Right lobe of liver (tissue), 6 donors: ENCODE measurements around the gene PTPRK. TPM values are rescaled to one million over a fixed set of nuclear protein-coding genes. Genes with fewer than 3 reads are reported as not detected.
A peak's percentile ranks its signal among the peaks of the same experiment; 100 is the strongest.

Experiments
- ATAC-seq, 4 donors: fragments of 200-7000 bp; cut with Tn5 transposase; one replicate each; pipeline ENCODE4 v1.9.1; 2020; ENCODE audit warnings: mild to moderate bottlenecking in 4 of 4, moderate library complexity in 4 of 4
- DNase-seq, 3 donors: peaks; one replicate each; pipeline ENCODE4 v3.0.0-alpha.2; 2020
- H3K27ac ChIP-seq, 3 donors: fragments of 200-600 bp; one replicate each; pipeline ENCODE4 v1.8.0; 2022
- H3K27me3 ChIP-seq, 2 donors: fragments of 200-600 bp; one replicate each; pipeline ENCODE4 v1.8.0; 2022
- H3K36me3 ChIP-seq, 4 donors: fragments of 200-600 bp; sonication (generic) in 1 of 4; one replicate each; pipeline versions ENCODE4 v1.5.1 to v1.8.0; 2017 to 2022; ENCODE audit warnings: control low read depth in 1 of 4
- H3K4me1 ChIP-seq, 4 donors: fragments of 200-600 bp; sonication (generic) in 1 of 4; one replicate each; pipeline versions ENCODE4 v1.5.1 to v1.8.0; 2017 to 2022; ENCODE audit warnings: control low read depth in 1 of 4
- H3K4me3 ChIP-seq, 3 donors: fragments of 200-600 bp; one replicate each; pipeline ENCODE4 v1.8.0; 2022
- H3K9me3 ChIP-seq, 4 donors: fragments of 200-600 bp; sonication (generic) in 1 of 4; one replicate each; pipeline versions ENCODE4 v1.5.1 to v1.8.0; 2017 to 2022; ENCODE audit warnings: control low read depth in 1 of 4
- CTCF ChIP-seq, 4 donors: fragments of 200-600 bp in 3 of 4; fragments of 450-650 bp in 1 of 4; IDR thresholded peaks; one replicate each; pipeline versions ENCODE4 v1.5.1 to v1.8.0; 2016 to 2022; ENCODE audit warnings: antibody characterized with exemption in 4 of 4, mild to moderate bottlenecking in 2 of 4
- POLR2A ChIP-seq: fragments of 450-650 bp; IDR thresholded peaks from one replicate; pipeline ENCODE4 v1.6.1; 2017; ENCODE audit warnings: antibody characterized with exemption, mild to moderate bottlenecking
- WGBS: methylation state at CpG from one replicate; pipeline ENCODE4 v1.1.6; 2018; ENCODE audit warnings: low coverage, low lambda C conversion rate; ENCODE audit not compliant: insufficient coverage; ENCODE audit errors: missing lambda C conversion rate; 5-methylcytosine and 5-hydroxymethylcytosine counted together
- intact Hi-C, 2 donors: fragments of 100-400 bp; cut with DNase I; formaldehyde crosslinking; loops; one replicate each; pipeline versions ENCODE4 v1.11.2 to v1.14.1; 2022
- total RNA-seq, 6 experiments: library from RNA; depleted of rRNA in 2 of 6; stranded (reverse); fragments of >200 nt in 2 of 6; fragmentation: NEBNext Ultra II Directional in 3 of 6; extraction: Animal tissue kit (Norgen Biotek cat#: 25700) in 3 of 6; gene quantifications; one replicate each; pipeline versions ENCODE4 v1.1.0 to v1.2.4, GENCODE V29; 2016 to 2023
- donor health status: DM: no; HTN: yes; CAD: no.
- donor health status: DM: no; HTN: no; CAD: no.
- donor health status: DM: no; HTN: no; CAD: no.
- donor health status: DM: no; HTN: yes; CAD: no.
- donor health status: DM: no; HTN: yes; CAD: no.

Gene PTPRK
- total RNA-seq, 6 experiments from 2014 or later = 27.7 to 54.5 (median 35.7) TPM

GRCh38 chr6:128526152-128526914 is 5.9 kb upstream of the PTPRK start:
- H3K36me3 ChIP-seq = no peaks in the 10 kb centered on the region
- H3K27me3 ChIP-seq = no peaks in the 10 kb centered on the region
- DNase-seq = no peak
- no peak for ATAC-seq
- no peak overlapping the region for H3K27ac ChIP-seq
- H3K4me1 ChIP-seq = no peaks in the 10 kb centered on the region
- intact Hi-C loops = no loop called here
- WGBS = 87% methylated on average over 5 of the region's 5 CpGs
- no peak overlapping the region for H3K4me3 ChIP-seq
- H3K9me3 ChIP-seq = no peaks in the 10 kb centered on the region
- TF ChIP-seq CTCF (IDR thresholded peaks at IDR 0.05) (no peak), POLR2A (no peak)

- no peak for ATAC-seq
- no peak overlapping the region for H3K4me3 ChIP-seq
- no peaks in the 10 kb centered on the region for H3K4me1 ChIP-seq
- no peak for DNase-seq
- no peaks in the 10 kb centered on the region for H3K27me3 ChIP-seq
- TF ChIP-seq CTCF (IDR thresholded peaks at IDR 0.05) (no peak), POLR2A (no peak)
- H3K27ac ChIP-seq = no peak overlapping the region
- H3K36me3 ChIP-seq = no peaks in the 10 kb centered on the region
- 92% methylated on average over 2 of the region's 2 CpGs for WGBS
- H3K9me3 ChIP-seq = no peaks in the 10 kb centered on the region
- intact Hi-C loops = no loop called here
Measured at GRCh38 chr6:128525406-128525805, 5.0 kb upstream of the PTPRK start.

- WGBS = 35% methylated on average over 2 of the region's 2 CpGs
Measured at GRCh38 chr6:128521282-128521632, 858 bp upstream of the PTPRK start.

GRCh38 chr6:128519931-128520435 is 416 bp downstream of the PTPRK start:
- intact Hi-C loops = no loop called here
- peak overlapping the region; percentile 75 to 80 (median 79) for H3K4me3 ChIP-seq
- no peaks in the 10 kb centered on the region for H3K27me3 ChIP-seq
- no peaks in the 10 kb centered on the region for H3K36me3 ChIP-seq
- H3K4me1 ChIP-seq = peaks cover 0 to 29% (median 6%) of the 10 kb centered on the region in 4 donors
- DNase-seq = no peak
- WGBS = 0% methylated on average over 5 of the region's 39 CpGs
- TF ChIP-seq POLR2A (no peak), CTCF (IDR thresholded peaks at IDR 0.05) (no peak)
- peak overlapping the region; percentile 97 to 98 (median 98) for H3K27ac ChIP-seq
- no peaks in the 10 kb centered on the region for H3K9me3 ChIP-seq
- ATAC-seq = peak; percentile 36 to 61 (median 52)

More at GRCh38 chr6:128521282-128521632, 858 bp upstream of the PTPRK start:
- no peaks in the 10 kb centered on the region for H3K9me3 ChIP-seq
- H3K36me3 ChIP-seq = no peaks in the 10 kb centered on the region
- peak overlapping the region; percentile 97 to 98 (median 98) for H3K27ac ChIP-seq
- peaks cover 0 to 16% (median 5%) of the 10 kb centered on the region in 4 donors for H3K4me1 ChIP-seq
- intact Hi-C loops = no loop called here
- peak overlapping the region; percentile 75 to 80 (median 79) for H3K4me3 ChIP-seq
- no peak for TF ChIP-seq POLR2A
- TF ChIP-seq CTCF (IDR thresholded peaks at IDR 0.05) = no peak
- DNase-seq (no peak), ATAC-seq (no peak)
- no peaks in the 10 kb centered on the region for H3K27me3 ChIP-seq
